HG03521 (cell line): ENCODE data around the gene CFAP46.
"Not testable (repeated sequence)": the region's sequence is repeated elsewhere in the genome, so short reads cannot be mapped to it uniquely, and the experiment has no call there.

Source experiments
- ATAC-seq: cut with Tn5 transposase; IDR thresholded peaks from one replicate; pipeline ENCODE4 v1.9.1; 2021; ENCODE audit warnings: mild to moderate bottlenecking, moderate library complexity; ENCODE audit not compliant: unreplicated experiment

CFAP46 gene

DNA sequence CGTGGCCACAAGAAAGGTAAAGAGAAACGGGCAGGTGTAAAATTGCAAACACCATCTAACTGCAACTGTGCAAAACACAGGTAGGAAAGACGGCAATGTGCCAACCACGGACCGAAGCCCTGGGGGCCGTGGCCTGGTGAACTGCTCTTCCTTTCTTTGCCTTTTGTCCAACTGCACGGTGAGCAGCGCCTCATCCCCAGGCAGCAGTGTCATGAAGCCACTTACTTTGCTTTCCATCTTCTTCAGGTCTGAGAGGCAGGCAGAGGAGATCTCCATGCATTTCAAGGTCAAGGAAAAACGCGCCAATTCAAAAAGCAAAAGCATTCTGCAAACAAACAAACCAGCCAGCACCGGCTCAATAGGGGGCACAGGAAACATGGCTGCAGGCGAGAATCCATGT lies 12.9 kb downstream of the CFAP46 start:
- no peak for ATAC-seq

DNA sequence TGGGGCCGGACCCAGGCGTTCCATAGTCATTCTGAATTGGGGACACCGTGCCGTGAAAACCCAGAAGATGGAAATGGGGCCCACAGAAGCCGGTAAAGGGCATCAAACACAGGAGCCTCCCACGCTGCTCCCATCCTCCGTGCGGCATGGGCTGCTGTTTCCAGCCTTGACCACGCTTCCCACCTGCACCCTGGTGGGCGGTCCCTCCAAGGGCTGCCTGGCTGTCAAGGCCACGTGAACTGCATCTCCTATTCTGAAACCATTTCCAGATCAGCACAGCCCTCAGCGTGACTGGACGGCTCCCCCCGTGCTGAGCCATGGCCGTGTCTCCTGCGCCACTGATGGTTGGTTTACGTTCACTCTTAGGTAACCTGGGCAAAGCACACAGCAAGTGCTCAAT lies 14.1 kb downstream of the CFAP46 start:
- ATAC-seq, result no peak

DNA sequence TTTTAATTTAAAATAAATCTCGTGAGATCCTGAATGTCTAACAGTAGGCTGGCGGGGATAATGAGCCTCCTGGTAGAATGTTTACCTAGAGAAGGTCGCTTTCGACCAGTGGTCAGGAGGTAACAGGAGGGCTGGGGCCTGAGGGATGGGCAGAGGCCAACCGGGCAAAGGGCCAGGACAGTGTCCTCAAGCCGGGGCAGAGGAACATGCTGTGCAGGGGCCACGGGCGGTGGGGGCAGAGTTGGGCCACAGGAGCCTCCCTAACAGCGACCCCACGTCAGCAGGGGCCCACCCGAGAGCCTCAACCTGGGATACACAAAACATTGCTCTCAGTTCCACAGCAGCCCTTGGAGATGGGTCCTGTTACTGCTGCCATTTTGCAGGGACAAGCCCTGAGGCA lies 14.5 kb downstream of the CFAP46 start:
- no peak for ATAC-seq

DNA sequence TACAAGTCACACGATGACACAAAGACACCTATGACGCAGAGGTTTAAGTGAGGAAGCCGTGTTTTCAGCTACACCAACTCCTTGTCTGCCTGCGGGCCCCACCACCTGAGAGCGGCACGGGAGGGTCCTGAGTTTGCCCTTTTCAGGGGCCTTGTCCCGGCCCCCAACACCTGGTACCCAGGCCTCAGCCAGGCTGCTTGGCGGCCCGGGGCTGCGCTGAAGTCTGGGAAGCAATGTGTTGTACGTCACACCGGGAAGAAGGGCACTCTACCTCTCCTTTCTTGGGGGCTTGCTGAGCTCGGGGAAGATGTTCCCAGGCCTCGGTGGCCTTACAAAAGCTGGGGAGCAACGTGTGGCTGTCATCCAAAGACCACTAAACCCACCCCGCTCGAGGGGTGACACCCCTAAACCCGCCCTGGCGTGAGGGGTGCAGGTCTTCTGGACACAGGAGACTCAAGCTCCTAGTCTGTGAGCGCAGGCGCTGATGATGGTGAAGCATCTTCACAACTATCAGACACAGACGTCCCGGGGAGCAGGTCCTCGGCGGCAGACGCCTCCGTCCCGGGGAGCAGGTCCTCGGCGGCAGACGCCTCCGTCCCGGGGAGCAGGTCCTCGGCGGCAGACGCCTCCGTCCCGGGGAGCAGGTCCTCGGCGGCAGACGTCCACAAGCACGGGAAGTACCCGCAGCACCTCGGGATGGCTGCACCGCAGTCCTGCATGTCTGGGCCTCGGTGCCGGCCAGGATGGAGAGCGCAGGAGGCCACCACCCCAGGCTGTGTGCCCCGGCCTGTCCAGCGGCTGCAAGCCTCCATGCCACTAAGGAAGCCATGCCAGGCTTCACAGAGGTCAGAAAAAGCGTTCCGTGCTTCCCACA lies 15.4 kb downstream of the CFAP46 start:
- ATAC-seq, result no peak

DNA sequence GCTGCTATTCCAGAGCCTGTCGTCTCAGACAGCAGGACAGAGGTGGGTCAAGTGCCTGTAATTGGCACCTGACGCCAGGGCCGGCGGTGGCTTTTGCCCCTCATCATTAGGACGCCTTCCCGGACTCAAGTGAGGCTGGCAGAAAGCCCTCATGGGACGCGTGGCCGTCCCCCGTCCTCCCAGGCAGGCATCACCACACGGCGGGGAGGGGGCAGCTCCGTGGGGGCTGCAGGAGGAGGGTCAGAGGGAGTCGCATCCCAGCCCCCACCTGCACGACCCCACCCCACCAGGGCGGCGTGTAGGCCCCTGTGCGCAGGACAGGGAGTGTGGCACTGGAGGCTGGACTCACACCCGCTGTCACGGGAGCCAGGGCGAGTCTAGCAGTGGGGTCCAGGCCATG lies 16.3 kb downstream of the CFAP46 start:
- no peak for ATAC-seq

DNA sequence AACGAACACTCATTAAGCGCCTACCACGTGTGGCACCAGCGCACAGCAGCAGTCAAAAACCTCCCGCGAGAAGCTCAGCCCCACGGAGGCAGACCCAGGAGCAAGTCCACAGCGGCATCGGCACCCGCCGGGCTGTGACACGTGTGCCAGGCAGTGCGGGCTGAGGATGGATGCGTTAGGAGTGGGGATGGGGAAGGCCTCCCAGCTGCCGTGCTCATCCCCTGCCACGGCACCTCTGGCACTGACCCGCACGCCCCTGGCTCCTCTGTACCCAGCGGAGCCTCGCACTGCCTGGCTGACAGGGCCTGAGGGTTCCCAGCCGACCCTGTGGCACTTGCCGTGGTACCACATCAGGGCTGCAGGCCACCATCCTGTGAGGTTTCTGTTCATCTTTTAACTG lies 16.8 kb downstream of the CFAP46 start:
- ATAC-seq, result no peak

DNA sequence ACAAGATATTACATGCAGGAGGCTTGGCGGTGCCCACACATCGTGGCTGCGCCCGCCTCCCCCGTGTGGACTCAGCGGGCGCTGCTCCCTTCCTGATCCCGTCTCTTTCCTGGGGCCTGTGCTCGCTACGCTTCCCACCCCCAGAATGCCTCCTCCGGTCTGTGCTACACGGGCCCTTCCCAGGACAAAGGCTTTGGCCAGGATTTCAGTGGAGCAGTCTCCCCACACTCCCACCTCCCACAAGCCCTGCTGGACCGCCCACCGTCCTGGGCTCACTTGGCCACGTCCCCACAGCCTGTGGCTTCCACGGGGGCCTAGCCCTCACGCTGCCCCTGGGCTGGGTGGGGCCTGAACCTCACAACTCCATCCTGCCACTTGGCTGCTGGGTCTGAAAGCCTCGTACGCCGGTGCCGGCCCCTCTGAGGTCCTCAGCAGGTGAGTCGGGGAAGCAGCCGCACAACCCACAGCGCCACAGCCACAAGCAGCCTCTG lies 17.3 kb downstream of the CFAP46 start:
- no peak for ATAC-seq

DNA sequence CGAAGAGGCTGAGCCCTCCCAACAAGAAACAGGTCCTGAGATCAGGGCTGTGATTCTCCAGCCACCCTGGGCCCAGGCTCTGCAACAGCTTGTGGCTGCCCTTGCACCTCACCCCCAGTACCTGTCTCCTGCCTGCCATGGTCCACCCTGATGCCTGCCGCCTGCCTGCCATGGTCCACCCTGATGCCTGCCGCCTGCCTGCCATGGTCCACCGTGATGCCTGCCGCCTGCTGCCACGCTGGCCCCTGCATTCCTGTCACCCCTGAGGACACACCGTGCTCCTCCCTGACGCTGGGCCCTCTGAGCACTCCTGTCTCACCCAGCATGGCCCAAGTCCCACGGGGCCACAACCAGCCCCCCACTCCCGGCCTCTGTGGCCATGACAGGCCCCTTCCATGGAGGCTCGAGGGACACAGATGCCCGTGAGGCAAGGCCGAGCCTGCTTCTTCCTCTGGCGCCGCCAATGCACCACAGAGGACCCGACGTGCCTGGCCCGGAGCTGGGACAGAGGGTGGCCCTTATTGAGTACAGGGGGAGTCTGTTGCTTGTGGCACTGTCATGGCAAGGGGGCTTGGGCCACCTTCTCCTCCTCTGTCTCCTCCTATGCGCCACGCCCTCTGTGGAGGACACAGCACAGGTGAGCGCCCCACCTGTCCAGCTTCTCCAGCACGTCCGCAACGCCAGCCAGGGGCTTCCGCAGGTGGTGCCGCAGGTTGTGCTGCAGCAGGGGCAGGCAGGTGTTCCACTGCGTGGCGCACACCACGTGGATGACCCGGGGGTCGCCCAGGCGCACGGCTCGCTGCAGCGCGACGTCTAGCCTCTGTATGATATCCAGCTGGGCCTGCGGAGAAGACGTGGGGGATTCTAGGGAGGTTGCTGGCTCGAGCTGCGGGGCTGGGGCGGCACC lies 18.1 kb downstream of the CFAP46 start:
- ATAC-seq, result no peak

DNA sequence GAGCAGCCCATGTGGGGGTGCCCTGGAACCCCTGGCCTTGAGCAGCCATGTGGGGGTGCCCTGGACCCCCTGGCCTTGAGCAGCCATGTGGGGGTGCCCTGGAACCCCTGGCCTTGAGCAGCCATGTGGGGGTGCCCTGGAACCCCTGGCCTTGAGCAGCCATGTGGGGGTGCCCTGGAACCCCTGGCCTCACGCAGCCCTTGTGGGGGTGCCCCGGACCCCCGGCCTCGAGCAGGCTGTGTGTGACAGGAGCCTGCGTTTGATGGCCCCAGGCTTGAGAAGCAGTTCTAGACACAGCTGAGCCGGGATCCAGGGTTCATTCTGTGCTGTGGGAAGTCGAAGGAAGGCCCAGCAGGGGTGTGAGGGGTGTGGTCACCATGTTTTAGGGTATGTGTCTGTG lies 19.0 kb downstream of the CFAP46 start:
- not testable (repeated sequence) for ATAC-seq

DNA sequence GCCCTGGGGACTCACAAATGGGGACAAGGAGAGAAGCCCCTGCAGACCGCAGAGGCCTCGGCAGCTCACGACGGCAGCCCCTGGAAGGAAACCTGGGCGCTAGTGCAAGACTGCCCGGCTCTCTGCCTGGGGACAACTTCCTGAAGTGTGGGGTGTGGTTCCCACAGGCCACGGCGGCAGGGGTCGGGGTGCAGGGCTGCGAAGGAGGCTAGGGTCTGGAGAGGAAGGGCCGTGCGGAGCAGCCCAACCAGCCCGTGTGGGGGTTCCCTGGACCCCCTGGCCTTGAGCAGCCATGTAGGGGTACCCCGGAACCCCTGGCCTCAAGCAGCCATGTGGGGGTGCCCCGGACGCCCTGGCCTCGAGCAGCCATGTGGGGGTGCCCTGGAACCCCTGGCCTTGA lies 19.5 kb downstream of the CFAP46 start:
- no peak for ATAC-seq

DNA sequence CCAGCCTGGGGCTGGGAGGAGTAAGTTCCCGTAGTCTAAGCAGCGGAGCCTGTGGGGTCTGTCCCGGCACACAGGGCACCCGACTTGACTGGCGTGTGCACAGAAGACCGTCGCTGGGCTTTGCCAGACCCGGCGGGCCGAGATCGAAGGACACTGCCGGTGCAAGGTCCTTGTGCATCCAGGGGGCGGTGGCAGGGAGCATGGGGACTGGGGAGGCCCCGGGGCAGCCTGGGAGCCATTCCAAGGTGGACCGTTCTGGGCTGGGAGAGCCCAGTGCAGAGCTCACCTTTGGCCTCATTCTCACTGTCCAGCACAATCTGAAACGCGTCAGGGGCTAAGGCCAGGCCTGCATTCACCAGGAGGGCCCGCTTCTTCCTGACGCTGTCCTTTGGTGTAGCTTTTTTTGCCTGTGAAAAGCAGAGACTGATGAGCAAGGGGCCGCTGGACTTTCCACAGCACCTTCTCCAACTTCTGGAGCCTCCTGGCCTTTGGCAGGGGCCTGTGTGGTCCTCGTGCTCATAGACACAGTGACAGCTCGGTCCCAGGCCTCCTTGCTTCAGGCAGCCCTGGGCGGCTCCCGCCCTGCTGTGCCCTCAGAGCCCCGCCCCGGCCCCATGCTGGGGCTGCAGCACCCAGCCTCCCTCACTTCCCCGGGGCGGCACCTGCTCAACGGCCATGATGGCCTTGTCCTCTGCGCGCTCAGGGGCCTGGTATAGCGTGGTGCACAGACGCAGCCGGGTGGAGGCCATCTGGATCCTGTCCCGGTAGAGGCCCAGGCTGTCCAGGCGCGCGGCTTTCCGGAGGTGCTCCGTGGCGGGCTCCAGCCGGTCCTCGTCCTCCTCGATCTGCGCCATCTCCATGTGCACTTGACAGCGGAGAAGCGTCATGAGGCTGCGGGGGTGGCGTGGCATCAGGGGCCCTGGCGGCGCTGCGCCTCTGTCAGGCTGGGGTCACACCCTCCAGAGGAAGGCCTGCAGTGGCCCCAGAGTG lies 20.3 kb downstream of the CFAP46 start:
- ATAC-seq, result no peak

DNA sequence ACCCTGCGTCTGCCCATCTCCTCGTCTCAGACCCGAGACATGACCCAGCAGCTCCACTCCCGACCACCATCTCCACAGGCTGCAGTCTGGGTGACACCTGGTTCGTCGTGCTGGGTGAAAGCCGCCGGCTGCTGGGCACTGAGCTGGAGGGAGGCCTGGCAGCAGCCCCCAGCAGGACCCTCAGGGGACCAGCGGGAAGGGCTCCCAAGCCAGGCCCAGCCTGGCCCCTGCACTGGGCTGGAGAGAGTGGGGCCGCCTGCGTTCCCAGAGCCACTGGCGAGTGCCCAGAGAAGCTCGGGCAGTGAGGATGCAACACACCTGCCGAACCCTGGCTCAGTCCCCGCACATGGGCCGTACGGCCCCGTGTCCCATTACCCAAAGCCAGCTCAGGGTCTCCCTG lies 21.3 kb downstream of the CFAP46 start:
- ATAC-seq, result no peak

DNA sequence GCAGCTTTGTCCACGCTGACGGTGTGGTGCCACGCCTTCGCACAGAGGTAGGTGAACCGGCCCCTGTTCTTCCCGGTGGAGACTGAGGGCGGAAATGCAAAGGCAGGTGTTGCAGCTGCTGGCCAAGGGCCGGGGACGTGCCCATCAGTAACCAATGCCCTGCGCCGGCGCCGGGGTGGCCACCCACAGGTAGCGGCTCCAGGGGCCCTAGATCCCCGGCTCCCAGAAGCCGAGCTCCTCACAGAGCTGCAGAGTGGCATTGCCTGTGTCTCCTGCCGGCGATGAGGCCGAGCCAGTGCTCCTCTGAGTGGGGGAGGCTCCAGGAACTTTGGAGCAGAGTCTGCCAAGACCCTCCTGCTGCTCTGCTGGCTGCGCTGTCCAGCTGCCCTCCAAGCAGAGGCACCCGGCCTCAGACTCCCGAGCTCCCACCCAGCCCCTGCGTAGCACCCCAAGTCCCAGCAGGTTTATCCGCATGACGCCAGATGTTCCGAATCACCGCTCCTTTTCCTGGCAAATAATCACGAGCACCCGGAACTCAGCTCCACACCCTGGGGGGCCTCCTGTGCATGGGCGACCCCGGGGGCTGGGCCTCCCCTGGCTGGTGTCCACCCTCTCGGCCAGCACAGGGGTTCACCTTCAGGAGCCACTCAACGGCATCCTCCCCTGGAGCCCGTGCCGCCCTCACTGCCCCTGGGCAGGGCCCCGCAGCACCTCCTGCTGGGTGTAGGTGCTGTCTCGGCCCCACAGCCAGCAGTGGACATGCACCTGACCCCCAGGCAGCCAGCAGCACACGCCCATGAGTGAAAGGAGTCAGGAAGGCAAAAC lies 22.1 kb downstream of the CFAP46 start:
- ATAC-seq, result no peak

DNA sequence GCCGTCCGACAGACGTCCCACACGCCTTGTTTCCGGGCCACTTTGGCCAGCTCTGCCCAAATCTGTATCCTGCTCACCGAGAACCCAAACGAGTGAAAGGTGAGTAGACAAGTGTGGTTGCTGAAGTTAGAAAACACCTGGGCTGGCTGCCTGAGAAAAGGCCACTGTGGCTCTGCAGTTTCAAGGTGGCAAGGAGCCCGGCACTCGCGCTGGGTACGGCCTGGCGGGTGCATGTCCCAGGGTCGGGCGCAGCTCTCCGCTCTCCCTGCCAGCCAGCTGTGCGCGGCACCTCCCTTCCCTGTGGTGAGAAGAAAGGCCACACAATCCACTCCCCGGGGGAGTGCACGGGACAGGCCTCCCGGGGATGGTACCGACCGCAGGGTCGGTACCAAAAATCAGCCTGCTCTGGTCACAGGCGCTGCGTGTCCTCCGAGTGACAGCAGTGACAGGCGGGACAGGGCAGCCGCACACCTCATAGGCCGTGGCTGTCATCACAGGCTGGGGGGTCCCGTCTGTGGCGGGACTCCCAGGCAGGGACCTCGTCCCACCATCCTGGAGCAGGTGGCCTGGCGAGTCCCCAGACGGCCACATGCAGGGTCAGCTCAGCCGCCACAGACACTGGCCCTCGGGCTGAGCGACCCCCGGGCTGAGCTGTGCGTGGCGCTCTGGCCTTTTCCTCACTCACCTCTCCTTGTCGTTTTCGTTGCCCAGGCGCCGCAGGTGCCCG lies 22.8 kb downstream of the CFAP46 start:
- no peak for ATAC-seq

DNA sequence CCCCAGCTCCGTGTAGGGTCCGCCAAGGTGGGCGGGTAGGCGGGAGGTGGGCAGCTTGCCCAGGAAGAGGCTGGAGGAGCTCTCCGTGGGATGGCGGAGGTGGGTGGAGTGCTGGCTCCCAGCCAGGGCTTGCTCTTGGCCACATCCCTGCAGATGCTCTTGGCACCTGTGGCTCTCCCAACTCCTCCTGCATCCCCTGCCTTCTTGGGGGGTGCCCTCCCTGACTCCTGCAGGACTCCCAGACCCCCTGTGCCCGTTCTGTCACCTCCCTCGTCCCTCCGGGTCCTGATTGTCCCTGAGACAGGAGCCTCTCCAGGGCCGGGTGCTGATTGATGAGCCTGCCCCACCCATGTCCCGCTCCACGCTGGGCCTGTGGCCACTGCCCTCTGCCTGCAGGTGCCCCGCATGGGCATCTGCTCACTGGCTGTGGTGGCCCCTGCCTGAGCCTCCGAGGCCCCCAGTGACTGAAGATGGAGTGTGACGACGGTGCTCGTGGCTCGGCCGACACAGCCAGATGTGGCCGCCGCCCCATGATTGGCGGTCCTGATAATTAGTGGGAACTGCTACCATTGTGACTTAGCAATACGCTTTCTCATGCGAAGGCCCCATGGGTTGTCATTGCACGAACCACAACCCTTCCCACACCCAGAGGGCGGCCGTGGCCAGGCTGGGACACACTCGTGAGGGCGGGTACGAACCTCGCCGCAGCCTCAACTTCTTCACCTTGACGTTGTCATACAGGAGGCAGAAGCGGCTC lies 23.6 kb downstream of the CFAP46 start:
- ATAC-seq, result no peak

DNA sequence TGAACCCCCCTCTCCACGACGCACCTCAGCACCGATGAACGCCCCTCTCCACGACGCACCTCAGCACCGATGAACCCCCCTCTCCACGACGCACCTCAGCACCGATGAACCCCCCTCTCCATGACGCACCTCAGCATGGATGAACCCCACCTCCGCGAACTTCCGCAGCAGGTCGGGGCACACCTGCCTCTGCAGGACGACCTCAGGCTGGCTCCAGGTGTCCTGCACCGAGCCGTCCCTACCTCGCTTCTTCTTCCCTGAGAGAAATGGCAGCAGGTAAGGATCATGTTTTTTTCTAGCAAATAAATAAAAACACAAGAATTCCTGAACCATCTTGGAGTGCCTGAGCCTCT lies 24.1 kb downstream of the CFAP46 start:
- ATAC-seq, result no peak

DNA sequence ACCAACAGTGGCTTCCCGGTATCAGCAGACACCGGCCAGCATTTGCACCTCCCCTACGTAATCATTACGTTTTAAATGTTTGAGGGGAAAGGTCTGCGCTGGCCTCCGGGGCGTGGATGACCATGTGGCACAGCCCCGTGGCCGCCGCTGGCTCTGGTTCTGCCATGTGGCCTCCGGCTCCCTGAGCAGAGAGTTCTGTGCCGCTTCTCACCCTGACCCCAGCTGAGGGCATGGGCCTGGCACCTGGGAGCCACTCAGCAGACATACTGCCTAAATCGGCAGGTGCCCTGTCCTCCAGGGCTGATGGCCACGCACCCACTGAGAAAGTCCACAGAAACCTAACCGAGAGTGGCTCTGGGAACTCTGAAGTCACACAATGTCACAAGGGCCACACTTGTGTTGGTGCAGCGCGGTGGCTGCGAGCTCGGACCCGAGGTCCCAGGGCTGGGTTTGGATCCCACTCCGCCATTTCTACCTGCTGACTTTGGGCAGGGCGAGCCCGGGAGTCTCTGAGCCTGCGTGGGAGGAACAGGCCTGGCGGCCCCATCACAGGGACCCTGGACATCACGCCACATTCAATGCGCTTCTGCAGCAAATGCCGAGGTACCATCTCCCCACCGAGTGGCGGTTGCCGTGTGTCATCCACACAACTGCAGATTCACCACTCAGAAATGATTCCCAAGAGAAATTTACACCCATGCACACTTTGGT lies 25.3 kb downstream of the CFAP46 start:
- no peak for ATAC-seq

DNA sequence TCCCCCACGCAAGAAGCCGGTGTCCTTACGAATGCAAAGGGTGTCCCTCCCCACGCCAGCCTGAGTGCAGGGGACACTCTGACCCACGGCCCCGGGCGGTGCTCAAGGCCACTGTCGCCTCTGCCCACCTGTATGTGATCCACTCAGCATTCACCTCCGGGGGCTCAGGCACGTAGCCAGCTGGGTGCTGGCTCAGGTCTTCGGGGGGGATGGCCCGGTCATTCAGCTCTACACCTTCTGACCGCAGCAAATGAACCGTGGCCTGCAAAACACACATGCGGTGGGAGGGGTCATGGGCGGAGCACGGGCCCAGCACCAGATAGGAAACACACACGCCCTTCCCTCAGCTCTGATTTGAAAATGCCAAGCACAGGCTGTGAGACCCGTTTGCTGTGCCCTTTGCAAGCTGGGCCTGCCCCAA lies 25.9 kb downstream of the CFAP46 start:
- ATAC-seq, result no peak
